Measurements from ENCODE around the gene PLSCR4.

The PLSCR4 gene

GRCh38 chr3:146191051-146191450, 59.9 kb downstream of the PLSCR4 start:
- Histone ChIP-seq H3K36me3 (ENCODE audit: insufficient read depth, low read length) (no peaks in the 10 kb centered on the region; the same call in 1 of the 2 replicates), H3K79me2 (ENCODE audit: control insufficient read depth, insufficient read depth, low read length, unreplicated experiment) (no peaks in the 10 kb centered on the region), H3K27me3 (ENCODE audit: insufficient read depth, low read length) (no peaks in the 10 kb centered on the region)

GRCh38 chr3:146189519-146190173, 61.3 kb downstream of the PLSCR4 start:
- Histone ChIP-seq H2AFZ (ENCODE audit: low read length, unreplicated experiment) (no peak overlapping the region), H3K27me3 (ENCODE audit: insufficient read depth, low read length) (no peaks in the 10 kb centered on the region), H3K36me3 (ENCODE audit: insufficient read depth, low read length) (no peaks in the 10 kb centered on the region; the same call in 1 of the 2 replicates), H3K27ac (ENCODE audit: low read depth, low read length) (no peak overlapping the region), H3K4me3 (ENCODE audit: low read depth, low read length) (0 out of 2 replicates have a peak overlapping the region, but pooled peaks have one; percentile 17), H3K79me2 (ENCODE audit: control insufficient read depth, insufficient read depth, low read length, unreplicated experiment) (no peaks in the 10 kb centered on the region), H3K4me1 (ENCODE audit: control insufficient read depth, insufficient read depth, low read length, unreplicated experiment) (peaks cover 16% of the 10 kb centered on the region)

More at GRCh38 chr3:146191051-146191450, 59.9 kb downstream of the PLSCR4 start:
- no peak overlapping the region for H3K27ac ChIP-seq (ENCODE audit: low read depth, low read length)
- H3K4me3 ChIP-seq (ENCODE audit: low read depth, low read length) = no peak overlapping the region
- no peak overlapping the region for H2AFZ ChIP-seq (ENCODE audit: low read length, unreplicated experiment)
- peaks cover 6% of the 10 kb centered on the region for H3K4me1 ChIP-seq (ENCODE audit: control insufficient read depth, insufficient read depth, low read length, unreplicated experiment)

GRCh38 chr3:146187334-146187950, 63.5 kb downstream of the PLSCR4 start:
- no peak overlapping the region for H3K27ac ChIP-seq (ENCODE audit: low read depth, low read length)
- peaks cover 25% of the 10 kb centered on the region for H3K4me1 ChIP-seq (ENCODE audit: control insufficient read depth, insufficient read depth, low read length, unreplicated experiment)
- no peak overlapping the region for H2AFZ ChIP-seq (ENCODE audit: low read length, unreplicated experiment)
- no peaks in the 10 kb centered on the region for H3K36me3 ChIP-seq (ENCODE audit: insufficient read depth, low read length)
- H3K4me3 ChIP-seq (ENCODE audit: low read depth, low read length) = no peak overlapping the region
- H3K27me3 ChIP-seq (ENCODE audit: insufficient read depth, low read length) = no peaks in the 10 kb centered on the region
- H3K79me2 ChIP-seq (ENCODE audit: control insufficient read depth, insufficient read depth, low read length, unreplicated experiment) = no peaks in the 10 kb centered on the region

- Histone ChIP-seq H3K4me3 (ENCODE audit: low read depth, low read length) (no peak overlapping the region), H3K4me1 (ENCODE audit: control insufficient read depth, insufficient read depth, low read length, unreplicated experiment) (peaks cover 24% of the 10 kb centered on the region), H3K79me2 (ENCODE audit: control insufficient read depth, insufficient read depth, low read length, unreplicated experiment) (no peaks in the 10 kb centered on the region), H3K27me3 (ENCODE audit: insufficient read depth, low read length) (no peaks in the 10 kb centered on the region), H2AFZ (ENCODE audit: low read length, unreplicated experiment) (no peak overlapping the region), H3K27ac (ENCODE audit: low read depth, low read length) (peak overlapping the region; percentile 11; the same call in 1 of the 2 replicates), H3K36me3 (ENCODE audit: insufficient read depth, low read length) (no peaks in the 10 kb centered on the region)
These were observed 66.5 kb downstream of the PLSCR4 start for GRCh38 chr3:146184241-146185015.

DNA sequence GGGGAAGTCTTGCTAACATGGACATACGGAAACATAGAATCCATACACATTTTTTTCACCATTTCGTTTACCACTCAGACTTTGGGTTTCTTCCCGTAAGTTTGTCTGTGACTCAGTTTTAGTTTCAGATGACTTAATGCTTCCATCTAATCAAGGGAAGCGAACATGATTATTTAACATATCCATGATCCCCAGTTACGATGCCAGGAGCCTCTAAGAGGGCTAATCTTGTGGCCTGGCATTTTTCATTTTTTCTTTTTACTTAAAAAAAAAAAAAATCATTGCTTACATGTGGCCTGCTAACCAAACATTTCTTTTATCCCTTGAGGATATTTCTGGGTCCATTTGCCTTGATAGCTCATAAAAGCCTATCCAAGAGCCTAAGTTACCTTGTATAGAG, 69.7 kb downstream of the PLSCR4 start:
- Histone ChIP-seq H3K4me3 (ENCODE audit: low read depth, low read length) (no peak overlapping the region), H3K27ac (ENCODE audit: low read depth, low read length) (no peak overlapping the region), H2AFZ (ENCODE audit: low read length, unreplicated experiment) (no peak overlapping the region), H3K27me3 (ENCODE audit: insufficient read depth, low read length) (no peaks in the 10 kb centered on the region), H3K36me3 (ENCODE audit: insufficient read depth, low read length) (no peaks in the 10 kb centered on the region), H3K4me1 (ENCODE audit: control insufficient read depth, insufficient read depth, low read length, unreplicated experiment) (peaks cover 37% of the 10 kb centered on the region), H3K79me2 (ENCODE audit: control insufficient read depth, insufficient read depth, low read length, unreplicated experiment) (no peaks in the 10 kb centered on the region)

GRCh38 chr3:146180376-146180775, 70.5 kb downstream of the PLSCR4 start:
- Histone ChIP-seq H3K79me2 (ENCODE audit: control insufficient read depth, insufficient read depth, low read length, unreplicated experiment) (no peaks in the 10 kb centered on the region), H3K27ac (ENCODE audit: low read depth, low read length) (no peak overlapping the region), H3K4me1 (ENCODE audit: control insufficient read depth, insufficient read depth, low read length, unreplicated experiment) (peaks cover 29% of the 10 kb centered on the region), H3K36me3 (ENCODE audit: insufficient read depth, low read length) (no peaks in the 10 kb centered on the region), H3K4me3 (ENCODE audit: low read depth, low read length) (no peak overlapping the region), H3K27me3 (ENCODE audit: insufficient read depth, low read length) (no peaks in the 10 kb centered on the region), H2AFZ (ENCODE audit: low read length, unreplicated experiment) (no peak overlapping the region)

DNA sequence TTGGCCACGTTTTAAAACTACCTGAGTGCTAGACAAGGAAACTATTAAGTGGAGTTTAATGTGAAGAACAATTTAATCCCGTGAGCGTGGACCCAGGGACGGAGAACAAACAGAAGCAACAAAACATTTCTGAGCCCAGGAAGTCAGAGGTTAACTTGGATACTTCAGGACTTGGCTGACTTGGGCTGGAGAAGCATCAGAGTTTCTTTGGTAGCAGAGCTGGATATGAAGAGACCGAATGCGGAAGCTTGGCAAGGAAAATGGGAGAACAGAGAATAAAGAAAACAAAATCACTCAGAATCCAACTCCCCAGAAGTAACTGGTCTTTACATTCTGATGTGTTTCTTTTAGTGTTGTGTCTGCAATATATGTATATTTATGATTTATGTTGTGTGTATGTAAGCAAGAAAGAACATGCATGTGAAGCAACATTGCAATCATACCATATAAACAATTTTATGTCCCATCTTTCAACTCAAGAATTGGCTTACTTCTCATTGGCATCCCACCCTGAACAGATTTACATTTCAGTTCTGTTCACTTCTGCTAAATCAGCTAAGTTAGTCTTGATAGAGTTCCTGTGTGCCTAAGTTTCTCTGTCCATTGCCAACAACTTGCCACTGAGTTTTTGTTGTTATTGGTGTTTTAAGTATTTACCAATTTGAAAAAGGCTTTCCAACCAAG, 72.8 kb downstream of the PLSCR4 start:
- H3K79me2 ChIP-seq (ENCODE audit: control insufficient read depth, insufficient read depth, low read length, unreplicated experiment) = no peaks in the 10 kb centered on the region
- H2AFZ ChIP-seq (ENCODE audit: low read length, unreplicated experiment) = no peak overlapping the region
- peaks cover 16% of the 10 kb centered on the region for H3K4me1 ChIP-seq (ENCODE audit: control insufficient read depth, insufficient read depth, low read length, unreplicated experiment)
- H3K27me3 ChIP-seq (ENCODE audit: insufficient read depth, low read length) = no peaks in the 10 kb centered on the region
- no peaks in the 10 kb centered on the region for H3K36me3 ChIP-seq (ENCODE audit: insufficient read depth, low read length)
- no peak overlapping the region for H3K27ac ChIP-seq (ENCODE audit: low read depth, low read length)
- H3K4me3 ChIP-seq (ENCODE audit: low read depth, low read length) = no peak overlapping the region

DNA sequence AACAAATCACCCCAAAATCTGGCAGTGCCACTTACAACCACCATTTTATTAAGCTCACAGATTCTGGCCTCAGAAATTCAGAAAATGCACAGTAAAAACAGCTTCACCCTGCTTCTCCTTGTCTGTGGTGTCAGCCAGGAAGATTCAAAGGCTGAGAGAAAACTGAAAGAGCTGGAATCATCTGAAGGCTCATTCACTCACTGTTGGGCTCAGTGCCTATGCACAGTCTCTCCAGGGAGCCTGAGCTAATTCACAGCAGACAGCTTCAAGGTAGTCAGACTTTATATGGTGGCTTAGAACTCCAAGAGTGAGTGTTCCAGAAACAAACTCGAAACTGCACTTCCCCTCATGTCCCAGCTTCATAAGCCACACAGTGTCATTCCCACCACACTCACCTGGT, 73.4 kb downstream of the PLSCR4 start:
- no peaks in the 10 kb centered on the region for H3K36me3 ChIP-seq (ENCODE audit: insufficient read depth, low read length)
- H3K27ac ChIP-seq (ENCODE audit: low read depth, low read length) = no peak overlapping the region; the same call in 1 of the 2 replicates
- H2AFZ ChIP-seq (ENCODE audit: low read length, unreplicated experiment) = peak overlapping the region; percentile 47
- no peaks in the 10 kb centered on the region for H3K79me2 ChIP-seq (ENCODE audit: control insufficient read depth, insufficient read depth, low read length, unreplicated experiment)
- H3K4me1 ChIP-seq (ENCODE audit: control insufficient read depth, insufficient read depth, low read length, unreplicated experiment) = peaks cover 16% of the 10 kb centered on the region
- no peaks in the 10 kb centered on the region for H3K27me3 ChIP-seq (ENCODE audit: insufficient read depth, low read length)
- H3K4me3 ChIP-seq (ENCODE audit: low read depth, low read length) = peak overlapping the region; percentile 3; the same call in 1 of the 2 replicates

GRCh38 chr3:146177072-146177471, 73.8 kb downstream of the PLSCR4 start:
- H3K36me3 ChIP-seq (ENCODE audit: insufficient read depth, low read length) = no peaks in the 10 kb centered on the region
- H3K4me1 ChIP-seq (ENCODE audit: control insufficient read depth, insufficient read depth, low read length, unreplicated experiment) = peaks cover 16% of the 10 kb centered on the region
- no peak overlapping the region; the same call in 1 of the 2 replicates for H3K27ac ChIP-seq (ENCODE audit: low read depth, low read length)
- peak overlapping the region; percentile 47 for H2AFZ ChIP-seq (ENCODE audit: low read length, unreplicated experiment)
- no peaks in the 10 kb centered on the region for H3K79me2 ChIP-seq (ENCODE audit: control insufficient read depth, insufficient read depth, low read length, unreplicated experiment)
- peak overlapping the region; percentile 3; the same call in 1 of the 2 replicates for H3K4me3 ChIP-seq (ENCODE audit: low read depth, low read length)
- no peaks in the 10 kb centered on the region for H3K27me3 ChIP-seq (ENCODE audit: insufficient read depth, low read length)

GRCh38 chr3:146172586-146172985, 78.3 kb downstream of the PLSCR4 start:
- Histone ChIP-seq H2AFZ (ENCODE audit: low read length, unreplicated experiment) (no peak overlapping the region), H3K27me3 (ENCODE audit: insufficient read depth, low read length) (no peaks in the 10 kb centered on the region), H3K4me3 (ENCODE audit: low read depth, low read length) (no peak overlapping the region), H3K36me3 (ENCODE audit: insufficient read depth, low read length) (no peaks in the 10 kb centered on the region), H3K79me2 (ENCODE audit: control insufficient read depth, insufficient read depth, low read length, unreplicated experiment) (no peaks in the 10 kb centered on the region), H3K27ac (ENCODE audit: low read depth, low read length) (no peak overlapping the region), H3K4me1 (ENCODE audit: control insufficient read depth, insufficient read depth, low read length, unreplicated experiment) (peaks cover 20% of the 10 kb centered on the region)

Measured in ACC112 (cell line).